Spleen (tissue), 7 donors: ENCODE data around the gene NRXN3.

ENCODE experiments used
- POLR2A ChIP-seq, 3 donors: fragments of 450-650 bp; IDR thresholded peaks; one replicate each; pipeline ENCODE4 v1.5.1; 2017; ENCODE audit warnings: antibody characterized with exemption in 3 of 3, mild to moderate bottlenecking in 1 of 3
- POLR2AphosphoS5 ChIP-seq, 3 donors: sonication (generic); formaldehyde crosslinking; IDR thresholded peaks; one replicate each; pipeline ENCODE4 v1.5.1; 2017; ENCODE audit warnings: antibody characterized with exemption in 3 of 3
- TF ChIP-seq, protein P1 (sequence below), 11 experiments: fragments of 200-600 bp in 7 of 11; fragments of 450-650 bp in 4 of 11; sonication (generic) in 4 of 11; IDR thresholded peaks in 8 of 11; conservative IDR thresholded peaks in 3 of 11; 1 replicate in 7 of 11; 2 replicates in 4 of 11; pipeline versions ENCODE4 v1.4.0 to v1.8.0; 2016 to 2021; ENCODE audit warnings: antibody characterized with exemption in 11 of 11, inconsistent platforms in 4 of 11, mild to moderate bottlenecking in 1 of 11
- donor health status: DM: no; HTN: no; CAD: no; lungs with moderate emphysema.
- donor health status: DM: no; HTN: no; CAD: no.
- donor health status: DM: no; HTN: no; CAD: no.

GRCh38 chr14:79724934-79725717 lies 1555.0 kb downstream of the NRXN3 start:
- TF ChIP-seq, protein P1, sequence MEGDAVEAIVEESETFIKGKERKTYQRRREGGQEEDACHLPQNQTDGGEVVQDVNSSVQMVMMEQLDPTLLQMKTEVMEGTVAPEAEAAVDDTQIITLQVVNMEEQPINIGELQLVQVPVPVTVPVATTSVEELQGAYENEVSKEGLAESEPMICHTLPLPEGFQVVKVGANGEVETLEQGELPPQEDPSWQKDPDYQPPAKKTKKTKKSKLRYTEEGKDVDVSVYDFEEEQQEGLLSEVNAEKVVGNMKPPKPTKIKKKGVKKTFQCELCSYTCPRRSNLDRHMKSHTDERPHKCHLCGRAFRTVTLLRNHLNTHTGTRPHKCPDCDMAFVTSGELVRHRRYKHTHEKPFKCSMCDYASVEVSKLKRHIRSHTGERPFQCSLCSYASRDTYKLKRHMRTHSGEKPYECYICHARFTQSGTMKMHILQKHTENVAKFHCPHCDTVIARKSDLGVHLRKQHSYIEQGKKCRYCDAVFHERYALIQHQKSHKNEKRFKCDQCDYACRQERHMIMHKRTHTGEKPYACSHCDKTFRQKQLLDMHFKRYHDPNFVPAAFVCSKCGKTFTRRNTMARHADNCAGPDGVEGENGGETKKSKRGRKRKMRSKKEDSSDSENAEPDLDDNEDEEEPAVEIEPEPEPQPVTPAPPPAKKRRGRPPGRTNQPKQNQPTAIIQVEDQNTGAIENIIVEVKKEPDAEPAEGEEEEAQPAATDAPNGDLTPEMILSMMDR (IDR thresholded peaks at IDR 0.05 in 8 of 11, conservative IDR thresholded peaks at IDR 0.05 in 3 of 11): no peak
- TF ChIP-seq POLR2AphosphoS5 (IDR thresholded peaks at IDR 0.05) (no peak), POLR2A (IDR thresholded peaks at IDR 0.05) (no peak)
